GM19467 (cell line): ENCODE data around the gene PCBP4.

Experiments used
- ATAC-seq: cut with Tn5 transposase; IDR thresholded peaks from one replicate; pipeline ENCODE4 v1.9.1; 2021; ENCODE audit warnings: mild to moderate bottlenecking, moderate library complexity; ENCODE audit not compliant: unreplicated experiment

The PCBP4 gene

DNA sequence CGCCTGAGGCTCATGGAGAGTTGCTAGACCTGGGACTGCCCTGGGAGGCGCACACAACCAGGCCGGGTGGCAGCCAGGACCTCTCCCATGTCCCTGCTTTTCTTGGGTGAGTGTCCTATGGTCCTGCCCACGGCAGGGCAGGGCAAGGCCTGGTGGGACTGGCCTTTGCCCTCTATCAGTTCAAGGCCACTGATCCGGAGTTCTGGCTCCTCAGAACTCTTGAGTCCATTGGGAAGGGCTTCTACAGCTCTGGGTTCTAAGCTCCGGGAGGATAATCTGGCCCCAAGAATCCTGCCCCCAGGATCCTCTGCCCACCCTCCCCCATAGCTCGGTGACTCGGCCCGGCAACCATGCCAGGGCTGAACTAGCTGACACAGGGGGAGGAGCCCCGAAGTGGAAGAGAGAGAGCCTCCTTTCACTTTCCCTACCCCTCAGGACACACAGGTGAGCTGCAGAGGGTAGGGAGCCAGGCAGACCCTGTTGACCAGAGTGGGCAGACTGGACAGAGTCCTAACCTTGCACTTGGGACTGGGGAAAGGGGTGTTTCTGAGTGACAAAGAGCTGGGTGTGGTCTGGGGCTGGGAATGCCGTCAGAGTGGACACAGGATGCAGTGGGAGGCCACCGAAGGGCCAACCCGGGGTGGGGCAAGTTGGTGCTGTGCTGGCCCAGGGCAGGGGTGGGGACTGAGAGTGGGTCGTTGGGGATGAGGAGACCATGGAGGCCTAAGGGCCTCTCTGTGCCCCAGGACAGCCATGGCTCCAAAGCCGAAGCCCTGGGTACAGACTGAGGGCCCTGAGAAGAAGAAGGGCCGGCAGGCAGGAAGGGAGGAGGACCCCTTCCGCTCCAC, 24.4 kb downstream of the PCBP4 start:
- ATAC-seq: no peak

GRCh38 chr3:51941798-51942602, 25.3 kb downstream of the PCBP4 start, which contains the start of the genes PARP3 and RRP9:
Gene PARP3 (plus strand): TSS chr3:51942363. CDS start chr3:51943356, 993 bp downstream.
Gene RRP9 (minus strand): TSS chr3:51941904. CDS start chr3:51941867, 37 bp downstream.
- ATAC-seq: peak; percentile 90

- no peak for ATAC-seq
Measured at GRCh38 chr3:51941463-51941797, 25.8 kb downstream of the PCBP4 start.

- ATAC-seq: no peak
Measured at GRCh38 chr3:51940648-51941462, 26.4 kb downstream of the PCBP4 start.

DNA sequence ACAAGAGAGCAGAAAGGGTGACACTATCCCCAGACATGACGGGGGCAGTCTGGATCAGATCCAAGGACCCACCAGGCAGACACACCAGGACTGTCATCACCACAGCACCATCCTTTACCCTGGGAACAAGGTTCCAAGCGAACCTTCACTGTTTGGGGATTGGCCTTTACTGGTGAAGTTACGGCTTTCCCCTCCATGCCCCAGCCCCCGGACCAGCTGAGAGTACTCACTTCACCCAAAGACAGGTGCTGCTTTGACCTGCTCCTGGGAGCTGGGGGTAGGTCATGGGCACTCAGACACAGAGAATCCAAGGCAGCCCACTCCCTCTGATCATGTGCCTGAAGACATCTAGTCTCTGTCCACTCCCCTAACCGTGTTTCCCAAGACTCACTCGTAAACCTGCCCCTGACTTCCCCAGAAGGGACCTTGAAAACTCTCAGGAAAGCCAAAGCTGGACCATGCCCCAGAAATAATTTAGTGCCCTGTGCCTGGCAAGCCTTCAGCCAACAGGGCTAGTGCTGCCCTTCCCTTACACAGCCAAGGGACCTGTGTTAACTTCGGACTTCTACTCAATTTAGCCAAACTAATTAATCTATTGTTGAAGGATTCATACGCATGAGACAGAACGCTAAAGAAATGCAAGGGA, 28.4 kb downstream of the PCBP4 start:
- no peak for ATAC-seq

- ATAC-seq: no peak
Measured at GRCh38 chr3:51937611-51938450, 29.4 kb downstream of the PCBP4 start.

- ATAC-seq: no peak
Measured at GRCh38 chr3:51937014-51937413, 30.2 kb downstream of the PCBP4 start.

DNA sequence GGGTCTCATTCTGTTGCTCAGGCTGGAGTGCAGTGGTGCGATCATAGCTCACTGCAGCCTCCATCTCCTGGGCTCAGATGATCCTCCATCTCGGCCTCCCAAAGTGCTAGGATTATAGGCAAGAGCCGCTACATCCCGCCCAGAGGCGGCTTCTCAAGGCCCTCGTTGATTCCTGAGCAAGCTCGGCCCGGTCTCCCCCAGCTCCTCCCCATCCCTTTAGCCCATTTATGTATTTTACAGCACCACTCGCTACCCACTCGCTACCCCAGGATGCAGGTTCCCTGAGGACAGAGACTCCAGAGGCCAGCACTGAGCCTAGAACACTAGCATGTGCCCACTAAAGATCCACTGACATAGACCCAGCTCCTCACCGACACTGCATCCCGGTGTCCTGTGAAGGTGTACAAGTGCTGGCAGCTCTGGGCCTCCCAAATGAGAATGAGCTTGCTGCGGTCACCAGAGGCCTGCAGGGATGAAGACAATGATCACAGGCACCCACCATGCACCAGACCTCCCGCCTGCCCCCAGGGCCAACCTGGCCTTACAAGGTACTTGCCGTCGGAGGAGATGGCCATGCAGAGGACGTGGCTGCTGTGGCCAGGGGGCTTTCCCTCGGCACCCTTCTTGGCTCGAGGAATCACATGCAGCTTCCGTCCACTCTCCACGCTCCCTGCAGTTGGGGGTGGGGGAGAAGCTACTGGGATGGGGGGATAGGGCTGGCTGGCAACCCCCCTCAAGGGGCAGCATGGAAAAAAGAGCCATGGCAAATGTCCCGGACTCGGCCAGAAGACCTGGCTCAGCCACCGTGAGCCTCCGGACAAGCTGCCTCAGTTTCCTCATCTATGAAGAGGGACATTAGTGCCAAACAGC, 31.1 kb downstream of the PCBP4 start:
- no peak for ATAC-seq

- ATAC-seq: no peak
Measured at GRCh38 chr3:51934991-51935885, 32.0 kb downstream of the PCBP4 start.

GRCh38 chr3:51934139-51934850, 33.0 kb downstream of the PCBP4 start:
- no peak for ATAC-seq

GRCh38 chr3:51933471-51934138, 33.6 kb downstream of the PCBP4 start:
- no peak for ATAC-seq

DNA sequence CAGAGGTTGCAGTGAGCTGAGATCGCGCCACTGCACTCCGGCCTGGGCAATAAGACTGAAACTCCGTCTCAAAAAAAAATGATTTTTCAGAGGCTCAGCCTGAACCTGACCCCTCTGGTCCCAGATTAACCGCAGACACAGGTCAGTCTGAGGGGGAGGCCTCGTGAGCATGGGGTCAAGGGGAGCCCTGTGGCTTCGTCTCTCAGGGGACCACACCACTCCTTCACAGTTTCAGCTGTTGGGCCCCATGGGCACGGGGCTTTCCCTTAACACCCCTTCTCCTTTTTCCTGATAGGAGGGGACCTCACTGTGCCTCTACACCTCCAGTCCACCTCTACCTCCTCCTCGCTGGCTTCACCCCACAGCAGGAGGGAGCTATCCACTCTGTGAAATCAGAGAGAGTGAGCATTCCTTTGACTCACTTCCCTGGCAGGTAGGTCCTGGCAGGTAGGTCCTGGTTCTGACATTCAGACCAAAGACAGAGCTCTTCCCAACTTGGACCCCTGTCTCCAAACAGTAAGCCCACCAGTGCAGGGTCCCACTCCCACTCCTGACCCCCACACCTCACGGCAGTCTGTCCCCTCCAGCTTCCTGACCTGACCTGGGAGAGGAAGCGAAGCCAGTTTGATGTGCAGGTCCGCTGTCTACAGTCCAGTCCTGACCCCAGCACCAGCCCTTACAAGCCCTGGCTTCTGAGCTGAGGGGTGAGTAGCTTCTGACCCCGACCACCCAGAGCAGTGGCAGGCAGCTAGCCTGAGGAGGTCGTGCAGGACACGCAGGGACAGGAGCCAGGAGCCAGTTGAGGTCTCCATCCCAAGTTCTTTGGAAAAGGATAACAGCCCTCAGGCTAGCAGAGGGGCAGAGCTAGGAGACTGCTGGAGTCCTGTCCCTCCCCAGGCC, 34.5 kb downstream of the PCBP4 start:
- ATAC-seq: no peak

GRCh38 chr3:51931756-51932155, 35.5 kb downstream of the PCBP4 start:
- no peak for ATAC-seq

DNA sequence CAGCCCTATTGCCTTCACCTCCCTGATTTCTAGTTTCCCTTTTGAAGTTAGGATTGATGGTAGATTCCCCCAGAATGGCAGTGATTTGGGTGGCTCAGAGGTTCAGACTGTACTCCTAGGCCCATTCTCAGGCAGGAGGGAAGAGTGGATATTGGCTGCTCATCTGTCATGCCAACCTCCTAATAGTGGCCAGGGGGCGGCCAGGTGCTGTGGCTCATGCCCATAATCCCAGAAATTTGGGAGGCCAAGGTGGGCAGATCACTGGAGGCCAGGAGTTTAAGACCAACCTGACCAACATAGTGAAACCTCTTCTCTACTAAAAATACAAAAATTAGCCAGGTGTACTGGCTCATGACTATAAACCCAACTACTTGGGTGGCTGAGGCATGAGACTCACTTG, 36.8 kb downstream of the PCBP4 start:
- no peak for ATAC-seq

- no peak for ATAC-seq
Measured at GRCh38 chr3:51929420-51930003, 37.7 kb downstream of the PCBP4 start.
